UCSD-AML1 (cell line): ENCODE data around the gene PLD6.
"Not testable (repeated sequence)": the region's sequence is repeated elsewhere in the genome, so short reads cannot be mapped to it uniquely, and the experiment has no call there.

Experiments used
- DNase-seq: peaks from one replicate; lab custom pipeline; 2025; ENCODE audit not compliant: unreplicated experiment; lab: John Stamatoyannopoulos, UW

PLD6 gene

GRCh38 chr17:17177176-17177575 lies 29.0 kb downstream of the PLD6 start:
- no peak for DNase-seq

GRCh38 chr17:17176341-17176740 lies 29.8 kb downstream of the PLD6 start:
- no peak for DNase-seq

GRCh38 chr17:17175917-17176316 lies 30.2 kb downstream of the PLD6 start:
- DNase-seq: no peak

GRCh38 chr17:17175340-17175739 lies 30.8 kb downstream of the PLD6 start:
- DNase-seq: no peak

- no peak for DNase-seq
These were observed 32.2 kb downstream of the PLD6 start for GRCh38 chr17:17173921-17174320.

- no peak for DNase-seq
These were observed 33.1 kb downstream of the PLD6 start for GRCh38 chr17:17172990-17173389.

- DNase-seq: no peak
These were observed 33.9 kb downstream of the PLD6 start for GRCh38 chr17:17172001-17172939.

- no peak for DNase-seq
These were observed 34.9 kb downstream of the PLD6 start for GRCh38 chr17:17171186-17171585.

GRCh38 chr17:17170346-17170985 lies 35.7 kb downstream of the PLD6 start:
- DNase-seq: no peak

- no peak for DNase-seq
These were observed 36.7 kb downstream of the PLD6 start for GRCh38 chr17:17169396-17169795.

- DNase-seq: no peak
These were observed 37.7 kb downstream of the PLD6 start for GRCh38 chr17:17168401-17168800.

- no peak for DNase-seq
These were observed 38.1 kb downstream of the PLD6 start for GRCh38 chr17:17167986-17168385.

GRCh38 chr17:17167356-17167755 lies 38.8 kb downstream of the PLD6 start:
- no peak for DNase-seq

GRCh38 chr17:17166446-17166845 lies 39.7 kb downstream of the PLD6 start:
- no peak for DNase-seq

GRCh38 chr17:17165666-17166308 lies 40.3 kb downstream of the PLD6 start:
- DNase-seq: no peak

GRCh38 chr17:17164676-17165075 lies 41.5 kb downstream of the PLD6 start:
- no peak for DNase-seq

GRCh38 chr17:17164156-17164555 lies 42.0 kb downstream of the PLD6 start:
- DNase-seq: no peak

GRCh38 chr17:17161759-17162158 lies 44.4 kb downstream of the PLD6 start:
- no peak for DNase-seq

GRCh38 chr17:17161121-17161520 lies 45.0 kb downstream of the PLD6 start:
- no peak for DNase-seq

- DNase-seq: no peak
These were observed 46.6 kb downstream of the PLD6 start for GRCh38 chr17:17159571-17159970.

GRCh38 chr17:17158506-17158905 lies 47.6 kb downstream of the PLD6 start:
- not testable (repeated sequence) for DNase-seq

GRCh38 chr17:17157041-17157440 lies 49.1 kb downstream of the PLD6 start:
- no peak for DNase-seq
